HG03039 (cell line): Measurements from ENCODE around the gene SPINK8.
"Not testable (repeated sequence)": the region's sequence is repeated elsewhere in the genome, so short reads cannot be mapped to it uniquely, and the experiment has no call there.

Experiments used
- ATAC-seq: cut with Tn5 transposase; IDR thresholded peaks from one replicate; pipeline ENCODE4 v1.9.1; 2021; ENCODE audit warnings: mild to moderate bottlenecking, moderate library complexity; ENCODE audit not compliant: unreplicated experiment

Gene SPINK8

GRCh38 chr3:48333346-48334245 is at the start of gene SPINK8:
Gene SPINK8 (minus strand): TSS chr3:48333661. CDS start chr3:48328341, 5,320 bp downstream.
- not testable (repeated sequence) for ATAC-seq

GRCh38 chr3:48372862-48373435 is 39.5 kb upstream of the SPINK8 start:
- no peak for ATAC-seq

GRCh38 chr3:48372377-48372770 is 38.9 kb upstream of the SPINK8 start:
- ATAC-seq, result no peak

- no peak for ATAC-seq
These were observed 38.4 kb upstream of the SPINK8 start, which contains the start of gene FBXW12 for GRCh38 chr3:48371651-48372376. Gene FBXW12 (plus strand): TSS chr3:48372219. CDS start chr3:48372768, 549 bp downstream.

- no peak for ATAC-seq
These were observed 36.9 kb upstream of the SPINK8 start for GRCh38 chr3:48370333-48370713.

- ATAC-seq, result no peak
These were observed 36.4 kb upstream of the SPINK8 start for GRCh38 chr3:48369693-48370332.

GRCh38 chr3:48367201-48367600 is 33.7 kb upstream of the SPINK8 start:
- no peak for ATAC-seq

GRCh38 chr3:48364840-48365239 is 31.4 kb upstream of the SPINK8 start:
- ATAC-seq, result no peak

- no peak for ATAC-seq
These were observed 28.5 kb upstream of the SPINK8 start for GRCh38 chr3:48361928-48362327.

- ATAC-seq, result no peak
These were observed 23.0 kb upstream of the SPINK8 start for GRCh38 chr3:48356419-48356818.

GRCh38 chr3:48353987-48354386 is 20.5 kb upstream of the SPINK8 start:
- no peak for ATAC-seq

- ATAC-seq, result no peak
These were observed 19.1 kb upstream of the SPINK8 start for GRCh38 chr3:48352546-48352945.

GRCh38 chr3:48347500-48347899 is 14.0 kb upstream of the SPINK8 start:
- ATAC-seq, result no peak

- no peak for ATAC-seq
These were observed 12.6 kb upstream of the SPINK8 start for GRCh38 chr3:48345946-48346572.

GRCh38 chr3:48344867-48345507 is 11.5 kb upstream of the SPINK8 start:
- ATAC-seq, result no peak

- ATAC-seq, result no peak
These were observed 10.0 kb upstream of the SPINK8 start for GRCh38 chr3:48343432-48343831.

GRCh38 chr3:48338635-48339034 is 5.2 kb upstream of the SPINK8 start:
- ATAC-seq, result no peak

GRCh38 chr3:48337536-48337935 is 4.1 kb upstream of the SPINK8 start:
- not testable (repeated sequence) for ATAC-seq

- ATAC-seq, result not testable (repeated sequence)
These were observed 1.8 kb upstream of the SPINK8 start for GRCh38 chr3:48335286-48335685.

GRCh38 chr3:48334605-48335004 is 1.1 kb upstream of the SPINK8 start:
- ATAC-seq, result no peak
